ENCODE measurements around the gene PDSS2.

- TF ChIP-seq CTCF (conservative IDR thresholded peaks at IDR 0.05 in 1 of 2, IDR thresholded peaks at IDR 0.05 in 1 of 2; ENCODE audit: extremely low read depth in 1 of 2, insufficient read depth in 1 of 2, low read depth in 1 of 2, low read length in 2 of 2), result peak; percentile 67 to 85
- no peak for TF ChIP-seq EZH2 (IDR thresholded peaks at IDR 0.05; ENCODE audit: borderline replicate concordance, low read length)
These were observed 141.1 kb downstream of the PDSS2 start for GRCh38 chr6:107318100-107318736.

Measured in mammary epithelial cell (primary cell).